Esophagus squamous epithelium (tissue), 4 donors: Measurements from ENCODE around the gene ARMC9.

Source experiments
- POLR2A ChIP-seq, 4 donors: fragments of 450-650 bp; IDR thresholded peaks; one replicate each; pipeline ENCODE4 v1.6.1; 2017; ENCODE audit warnings: antibody characterized with exemption in 4 of 4, mild to moderate bottlenecking in 4 of 4, moderate library complexity in 3 of 4
- TF ChIP-seq, protein P1 (sequence below), 6 experiments: fragments of 450-650 bp in 4 of 6; fragments of 200-600 bp in 2 of 6; sonication (generic) in 2 of 6; IDR thresholded peaks; one replicate each; pipeline ENCODE4 v1.5.1; 2016 to 2019; ENCODE audit warnings: antibody characterized with exemption in 6 of 6, mild to moderate bottlenecking in 4 of 6, moderate library complexity in 4 of 6

DNA sequence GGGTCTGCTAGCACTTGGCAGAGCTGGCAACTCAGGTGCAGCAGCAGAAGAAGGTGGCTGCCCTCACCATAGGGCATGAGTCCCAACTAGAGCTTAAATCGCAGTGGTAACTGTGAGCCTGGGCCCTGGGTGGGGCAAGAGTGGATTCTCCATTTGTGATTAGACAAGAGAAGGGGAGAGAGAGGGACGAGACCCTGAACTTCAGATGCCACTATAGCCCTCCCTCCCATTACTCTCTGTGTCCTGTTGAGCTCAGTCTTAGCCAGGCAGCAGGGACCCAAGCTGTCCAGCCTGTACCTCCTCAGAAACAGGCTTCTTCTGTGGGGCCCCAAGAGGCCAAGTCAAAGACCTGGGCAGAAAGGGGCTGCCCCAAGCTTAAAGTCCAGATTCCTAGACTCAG lies 127.4 kb downstream of the ARMC9 start:
- TF ChIP-seq, protein P1, sequence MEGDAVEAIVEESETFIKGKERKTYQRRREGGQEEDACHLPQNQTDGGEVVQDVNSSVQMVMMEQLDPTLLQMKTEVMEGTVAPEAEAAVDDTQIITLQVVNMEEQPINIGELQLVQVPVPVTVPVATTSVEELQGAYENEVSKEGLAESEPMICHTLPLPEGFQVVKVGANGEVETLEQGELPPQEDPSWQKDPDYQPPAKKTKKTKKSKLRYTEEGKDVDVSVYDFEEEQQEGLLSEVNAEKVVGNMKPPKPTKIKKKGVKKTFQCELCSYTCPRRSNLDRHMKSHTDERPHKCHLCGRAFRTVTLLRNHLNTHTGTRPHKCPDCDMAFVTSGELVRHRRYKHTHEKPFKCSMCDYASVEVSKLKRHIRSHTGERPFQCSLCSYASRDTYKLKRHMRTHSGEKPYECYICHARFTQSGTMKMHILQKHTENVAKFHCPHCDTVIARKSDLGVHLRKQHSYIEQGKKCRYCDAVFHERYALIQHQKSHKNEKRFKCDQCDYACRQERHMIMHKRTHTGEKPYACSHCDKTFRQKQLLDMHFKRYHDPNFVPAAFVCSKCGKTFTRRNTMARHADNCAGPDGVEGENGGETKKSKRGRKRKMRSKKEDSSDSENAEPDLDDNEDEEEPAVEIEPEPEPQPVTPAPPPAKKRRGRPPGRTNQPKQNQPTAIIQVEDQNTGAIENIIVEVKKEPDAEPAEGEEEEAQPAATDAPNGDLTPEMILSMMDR (IDR thresholded peaks at IDR 0.05), result no peak
- no peak for TF ChIP-seq POLR2A (IDR thresholded peaks at IDR 0.05)
